Measurements from ENCODE around the gene PWWP2A. TPM values are rescaled to one million over a fixed set of nuclear protein-coding genes. Genes with fewer than 3 reads are reported as not detected.

The PWWP2A gene
- polyA plus RNA-seq, 1 of the 3 experiments (the other 2 are of a cell fraction), result 5.7 TPM

GRCh38 chr5:160097991-160098390, 21.3 kb downstream of the PWWP2A start:
- peaks cover 14 to 34% of the 10 kb centered on the region in 2 experiments for H3K36me3 ChIP-seq (replicated peaks in 1 of 2; ENCODE audit: control insufficient read depth in 1 of 2, insufficient read depth in 2 of 2, low read length in 1 of 2)
- no peak overlapping the region for H3K4me2 ChIP-seq
- peaks cover 76% of the 10 kb centered on the region for H3K79me2 ChIP-seq (ENCODE audit: insufficient read depth)
- H3K4me3 ChIP-seq (ENCODE audit: low read depth in 2 of 2, low read length in 1 of 2), result no peak overlapping the region
- ChIA-PET POLR2A (no interaction called here), CTCF (no interaction called here)
- H3K9me2 ChIP-seq, result no peaks in the 10 kb centered on the region
- peaks cover 0 to 3% of the 10 kb centered on the region in 2 experiments; a peak in 2 of 4 replicates for H3K4me1 ChIP-seq (ENCODE audit: control insufficient read depth in 1 of 2, insufficient read depth in 2 of 2, low read depth in 1 of 2, low read length in 1 of 2)
- H2AFZ ChIP-seq (ENCODE audit: low read depth), result no peak overlapping the region
- no peaks in the 10 kb centered on the region for H3K27me3 ChIP-seq (ENCODE audit: insufficient read depth)
- TF ChIP-seq, protein P1, sequence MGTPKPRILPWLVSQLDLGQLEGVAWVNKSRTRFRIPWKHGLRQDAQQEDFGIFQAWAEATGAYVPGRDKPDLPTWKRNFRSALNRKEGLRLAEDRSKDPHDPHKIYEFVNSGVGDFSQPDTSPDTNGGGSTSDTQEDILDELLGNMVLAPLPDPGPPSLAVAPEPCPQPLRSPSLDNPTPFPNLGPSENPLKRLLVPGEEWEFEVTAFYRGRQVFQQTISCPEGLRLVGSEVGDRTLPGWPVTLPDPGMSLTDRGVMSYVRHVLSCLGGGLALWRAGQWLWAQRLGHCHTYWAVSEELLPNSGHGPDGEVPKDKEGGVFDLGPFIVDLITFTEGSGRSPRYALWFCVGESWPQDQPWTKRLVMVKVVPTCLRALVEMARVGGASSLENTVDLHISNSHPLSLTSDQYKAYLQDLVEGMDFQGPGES (IDR thresholded peaks at IDR 0.05; ENCODE audit: low read depth, low read length), result no peak
- TF ChIP-seq ELF1 (IDR thresholded peaks at IDR 0.05) (no peak), MEF2A (IDR thresholded peaks at IDR 0.05; ENCODE audit: borderline replicate concordance, low read depth) (no peak), FOXM1 (IDR thresholded peaks at IDR 0.05; ENCODE audit: low read depth) (no peak), RAD21 (IDR thresholded peaks at IDR 0.05; ENCODE audit: low read length) (no peak), MXI1 (IDR thresholded peaks at IDR 0.05; ENCODE audit: low read depth, low read length) (no peak), TEAD4 (IDR thresholded peaks at IDR 0.05; ENCODE audit: borderline replicate concordance, insufficient read depth) (no peak), SMC3 (IDR thresholded peaks at IDR 0.05; ENCODE audit: low read depth, low read length) (no peak), RFX5 (IDR thresholded peaks at IDR 0.05; ENCODE audit: low read length) (no peak)
- TF ChIP-seq, protein P2, sequence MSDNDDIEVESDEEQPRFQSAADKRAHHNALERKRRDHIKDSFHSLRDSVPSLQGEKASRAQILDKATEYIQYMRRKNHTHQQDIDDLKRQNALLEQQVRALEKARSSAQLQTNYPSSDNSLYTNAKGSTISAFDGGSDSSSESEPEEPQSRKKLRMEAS (IDR thresholded peaks at IDR 0.05; ENCODE audit: low read depth), result no peak
- no peaks in the 10 kb centered on the region for H3K9me3 ChIP-seq
- WGBS (ENCODE audit: low lambda C conversion rate), result 96% methylated on average over 4 of the region's 4 CpGs
- H3K9ac ChIP-seq, result no peak overlapping the region
- H4K20me1 ChIP-seq (ENCODE audit: insufficient read depth), result peaks cover 4% of the 10 kb centered on the region; the same call in 1 of the 2 replicates
- H3F3A ChIP-seq (replicated peaks; ENCODE audit: insufficient read depth), result peaks cover 3% of the 10 kb centered on the region
- no peak for DNase-seq
- H3K27ac ChIP-seq (ENCODE audit: low read depth in 2 of 2, low read length in 1 of 2), result no peak overlapping the region

GRCh38 chr5:160096178-160096577, 23.1 kb downstream of the PWWP2A start:
- Histone ChIP-seq H4K20me1 (ENCODE audit: insufficient read depth) (peaks cover 4% of the 10 kb centered on the region; the same call in 1 of the 2 replicates), H3K9me3 (no peaks in the 10 kb centered on the region), H3K9ac (no peak overlapping the region), H3K36me3 (replicated peaks in 1 of 2; ENCODE audit: control insufficient read depth in 1 of 2, insufficient read depth in 2 of 2, low read length in 1 of 2) (peaks cover 24 to 36% of the 10 kb centered on the region in 2 experiments), H3K79me2 (ENCODE audit: insufficient read depth) (peaks cover 63% of the 10 kb centered on the region), H3F3A (replicated peaks; ENCODE audit: insufficient read depth) (peaks cover 3% of the 10 kb centered on the region), H3K9me2 (no peaks in the 10 kb centered on the region), H3K4me3 (ENCODE audit: low read depth in 2 of 2, low read length in 1 of 2) (no peak overlapping the region), H3K4me2 (no peak overlapping the region), H3K27ac (ENCODE audit: low read depth in 2 of 2, low read length in 1 of 2) (no peak overlapping the region), H3K27me3 (ENCODE audit: insufficient read depth) (no peaks in the 10 kb centered on the region), H3K4me1 (ENCODE audit: control insufficient read depth in 1 of 2, insufficient read depth in 2 of 2, low read depth in 1 of 2, low read length in 1 of 2) (no peaks in the 10 kb centered on the region; a peak in 2 of 4 replicates), H2AFZ (ENCODE audit: low read depth) (no peak overlapping the region)
- WGBS (ENCODE audit: low lambda C conversion rate), result 92% methylated on average over 2 of the region's 2 CpGs
- ChIA-PET POLR2A (no interaction called here), CTCF (interaction anchor here (2.1 kb wide), 1 partner anchor 15 kb away, joined by 7 read pairs; no protein-coding TSS in a partner anchor)
- no peak for DNase-seq
- no peak for TF ChIP-seq GATA2 (CRISPR knock-in tag; IDR thresholded peaks at IDR 0.05)
- TF ChIP-seq MEF2A (IDR thresholded peaks at IDR 0.05; ENCODE audit: borderline replicate concordance, low read depth), result no peak
- TF ChIP-seq TCF12 (IDR thresholded peaks at IDR 0.05), result no peak
- no peak for TF ChIP-seq FOXJ3 (CRISPR knock-in tag; IDR thresholded peaks at IDR 0.05)
- TF ChIP-seq CTCF (IDR thresholded peaks at IDR 0.05), result no peak
- TF ChIP-seq, protein P2 (IDR thresholded peaks at IDR 0.05; ENCODE audit: low read depth), result no peak
- TF ChIP-seq NFIC (IDR thresholded peaks at IDR 0.05; ENCODE audit: borderline replicate concordance), result no peak
- no peak for TF ChIP-seq RXRA (IDR thresholded peaks at IDR 0.05; ENCODE audit: borderline replicate concordance, low read depth)
- TF ChIP-seq, protein P3, sequence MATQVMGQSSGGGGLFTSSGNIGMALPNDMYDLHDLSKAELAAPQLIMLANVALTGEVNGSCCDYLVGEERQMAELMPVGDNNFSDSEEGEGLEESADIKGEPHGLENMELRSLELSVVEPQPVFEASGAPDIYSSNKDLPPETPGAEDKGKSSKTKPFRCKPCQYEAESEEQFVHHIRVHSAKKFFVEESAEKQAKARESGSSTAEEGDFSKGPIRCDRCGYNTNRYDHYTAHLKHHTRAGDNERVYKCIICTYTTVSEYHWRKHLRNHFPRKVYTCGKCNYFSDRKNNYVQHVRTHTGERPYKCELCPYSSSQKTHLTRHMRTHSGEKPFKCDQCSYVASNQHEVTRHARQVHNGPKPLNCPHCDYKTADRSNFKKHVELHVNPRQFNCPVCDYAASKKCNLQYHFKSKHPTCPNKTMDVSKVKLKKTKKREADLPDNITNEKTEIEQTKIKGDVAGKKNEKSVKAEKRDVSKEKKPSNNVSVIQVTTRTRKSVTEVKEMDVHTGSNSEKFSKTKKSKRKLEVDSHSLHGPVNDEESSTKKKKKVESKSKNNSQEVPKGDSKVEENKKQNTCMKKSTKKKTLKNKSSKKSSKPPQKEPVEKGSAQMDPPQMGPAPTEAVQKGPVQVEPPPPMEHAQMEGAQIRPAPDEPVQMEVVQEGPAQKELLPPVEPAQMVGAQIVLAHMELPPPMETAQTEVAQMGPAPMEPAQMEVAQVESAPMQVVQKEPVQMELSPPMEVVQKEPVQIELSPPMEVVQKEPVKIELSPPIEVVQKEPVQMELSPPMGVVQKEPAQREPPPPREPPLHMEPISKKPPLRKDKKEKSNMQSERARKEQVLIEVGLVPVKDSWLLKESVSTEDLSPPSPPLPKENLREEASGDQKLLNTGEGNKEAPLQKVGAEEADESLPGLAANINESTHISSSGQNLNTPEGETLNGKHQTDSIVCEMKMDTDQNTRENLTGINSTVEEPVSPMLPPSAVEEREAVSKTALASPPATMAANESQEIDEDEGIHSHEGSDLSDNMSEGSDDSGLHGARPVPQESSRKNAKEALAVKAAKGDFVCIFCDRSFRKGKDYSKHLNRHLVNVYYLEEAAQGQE (IDR thresholded peaks at IDR 0.05; ENCODE audit: low read depth, low read length), result no peak
- TF ChIP-seq CHD2 (IDR thresholded peaks at IDR 0.05; ENCODE audit: low read length, partially characterized antibody), result no peak
- no peak for TF ChIP-seq TAF1 (IDR thresholded peaks at IDR 0.05; ENCODE audit: borderline replicate concordance, low read depth, low read length)
- TF ChIP-seq ELF1 (IDR thresholded peaks at IDR 0.05), result no peak
- no peak for TF ChIP-seq NRF1 (IDR thresholded peaks at IDR 0.05; ENCODE audit: low read depth, low read length)
- TF ChIP-seq FOSL2 (IDR thresholded peaks at IDR 0.05; ENCODE audit: borderline replicate concordance, low read depth), result no peak
- no peak for TF ChIP-seq RFX5 (IDR thresholded peaks at IDR 0.05; ENCODE audit: low read length)
- TF ChIP-seq TEAD4 (IDR thresholded peaks at IDR 0.05; ENCODE audit: borderline replicate concordance, insufficient read depth), result no peak
